ENCODE measurements around the gene MFN2. TPM values are rescaled to one million over a fixed set of nuclear protein-coding genes. Genes with fewer than 3 reads are reported as not detected.

Gene MFN2
- total RNA-seq, 3 donors from 2014 or later, result 103 to 131 (median 110) TPM

DNA sequence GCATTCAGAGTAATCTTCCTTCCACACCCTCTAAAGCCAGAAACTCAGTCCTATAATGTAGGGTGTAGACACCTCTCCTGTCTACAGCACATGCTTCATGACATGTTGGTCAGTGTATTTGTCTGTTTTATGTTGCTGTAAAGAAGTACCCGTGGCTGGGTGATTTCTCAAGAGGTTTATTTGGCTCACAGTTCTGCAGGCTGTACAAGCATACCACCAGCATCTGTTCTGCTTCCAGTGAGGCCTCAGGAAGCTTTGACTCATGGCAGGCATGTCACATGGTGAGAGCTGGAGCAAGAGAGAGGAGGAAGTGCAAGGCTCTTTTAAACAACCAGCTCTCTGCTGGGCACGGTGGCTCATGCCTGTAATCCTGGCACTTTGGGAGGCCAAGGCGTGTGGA lies 33.6 kb upstream of the MFN2 start:
- Histone ChIP-seq H3K4me1 (ENCODE audit: low read depth) (no peaks in the 10 kb centered on the region), H3K36me3 (ENCODE audit: low read depth) (no peaks in the 10 kb centered on the region)
- intact Hi-C loops (cut with DNase I, micrococcal nuclease), result no loop called here

DNA sequence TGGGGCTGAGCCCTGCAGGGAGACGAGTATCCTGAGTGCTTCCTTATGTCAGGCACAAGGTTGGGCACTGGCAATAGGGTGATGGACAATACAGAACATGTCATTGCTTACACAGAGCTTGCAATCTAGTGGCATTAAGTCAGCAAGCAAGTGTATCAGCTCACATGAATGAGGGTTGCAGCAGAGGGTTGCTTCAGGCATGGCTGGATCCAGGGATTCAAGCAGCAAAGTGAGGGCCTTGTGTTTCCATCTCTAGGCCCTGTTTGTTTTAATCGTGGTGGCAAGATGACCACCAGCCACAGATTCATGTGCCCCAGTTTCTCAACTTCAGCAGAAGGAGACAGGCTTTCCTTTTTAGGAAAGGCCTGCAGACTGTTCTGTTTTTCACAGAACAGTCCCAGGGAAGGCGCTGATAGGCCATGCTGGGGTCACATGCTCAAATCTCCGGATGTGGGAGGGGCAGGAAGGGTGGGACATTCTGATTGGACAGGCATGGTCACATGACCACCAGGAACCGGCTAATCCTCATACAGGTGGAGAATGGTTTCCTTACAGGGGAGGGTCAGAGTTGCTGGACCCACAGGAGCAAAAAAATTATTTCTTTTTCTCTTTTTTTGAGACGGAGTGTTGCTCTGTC lies 31.3 kb upstream of the MFN2 start:
- DNase-seq (no peak), ATAC-seq (no peak)
- TF ChIP-seq, protein P1, sequence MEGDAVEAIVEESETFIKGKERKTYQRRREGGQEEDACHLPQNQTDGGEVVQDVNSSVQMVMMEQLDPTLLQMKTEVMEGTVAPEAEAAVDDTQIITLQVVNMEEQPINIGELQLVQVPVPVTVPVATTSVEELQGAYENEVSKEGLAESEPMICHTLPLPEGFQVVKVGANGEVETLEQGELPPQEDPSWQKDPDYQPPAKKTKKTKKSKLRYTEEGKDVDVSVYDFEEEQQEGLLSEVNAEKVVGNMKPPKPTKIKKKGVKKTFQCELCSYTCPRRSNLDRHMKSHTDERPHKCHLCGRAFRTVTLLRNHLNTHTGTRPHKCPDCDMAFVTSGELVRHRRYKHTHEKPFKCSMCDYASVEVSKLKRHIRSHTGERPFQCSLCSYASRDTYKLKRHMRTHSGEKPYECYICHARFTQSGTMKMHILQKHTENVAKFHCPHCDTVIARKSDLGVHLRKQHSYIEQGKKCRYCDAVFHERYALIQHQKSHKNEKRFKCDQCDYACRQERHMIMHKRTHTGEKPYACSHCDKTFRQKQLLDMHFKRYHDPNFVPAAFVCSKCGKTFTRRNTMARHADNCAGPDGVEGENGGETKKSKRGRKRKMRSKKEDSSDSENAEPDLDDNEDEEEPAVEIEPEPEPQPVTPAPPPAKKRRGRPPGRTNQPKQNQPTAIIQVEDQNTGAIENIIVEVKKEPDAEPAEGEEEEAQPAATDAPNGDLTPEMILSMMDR (IDR thresholded peaks at IDR 0.05), result no peak
- H3K4me1 ChIP-seq (ENCODE audit: low read depth), result no peaks in the 10 kb centered on the region
- H3K4me3 ChIP-seq, result no peak overlapping the region
- no peaks in the 10 kb centered on the region for H3K9me3 ChIP-seq
- intact Hi-C loops (cut with DNase I, micrococcal nuclease), result no loop called here
- H3K36me3 ChIP-seq (ENCODE audit: low read depth), result no peaks in the 10 kb centered on the region

More for the DNA sequence above, 33.6 kb upstream of the MFN2 start:
- Histone ChIP-seq H3K9me3 (no peaks in the 10 kb centered on the region), H3K4me3 (no peak overlapping the region)
- DNase-seq, result no peak
- no peak for ATAC-seq
- TF ChIP-seq, protein P1 (IDR thresholded peaks at IDR 0.05), result no peak

DNA sequence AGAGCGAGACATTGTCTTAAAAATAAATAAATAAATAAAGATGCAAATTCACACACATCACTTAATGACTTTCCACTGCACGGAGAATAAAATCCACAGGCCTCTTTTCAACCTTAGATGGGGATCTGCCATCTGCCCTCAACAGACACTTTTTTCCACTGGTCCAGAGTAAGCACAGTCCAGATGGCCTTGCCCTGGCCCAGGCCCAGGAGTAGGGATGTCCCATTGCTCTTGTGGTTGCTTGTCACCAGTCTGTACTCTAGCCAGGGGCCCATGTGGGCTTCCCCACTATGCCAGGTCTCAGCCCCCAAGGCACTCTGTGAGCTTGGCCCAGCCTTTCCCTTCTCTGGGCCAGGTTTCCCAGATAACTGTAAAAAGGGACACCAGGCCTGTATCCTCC lies 28.3 kb upstream of the MFN2 start:
- TF ChIP-seq, protein P1 (IDR thresholded peaks at IDR 0.05), result no peak
- Histone ChIP-seq H3K36me3 (ENCODE audit: low read depth) (no peaks in the 10 kb centered on the region), H3K4me3 (no peak overlapping the region), H3K4me1 (ENCODE audit: low read depth) (no peaks in the 10 kb centered on the region), H3K9me3 (no peaks in the 10 kb centered on the region)
- no peak for ATAC-seq
- no peak for DNase-seq
- intact Hi-C loops (cut with DNase I, micrococcal nuclease), result no loop called here

DNA sequence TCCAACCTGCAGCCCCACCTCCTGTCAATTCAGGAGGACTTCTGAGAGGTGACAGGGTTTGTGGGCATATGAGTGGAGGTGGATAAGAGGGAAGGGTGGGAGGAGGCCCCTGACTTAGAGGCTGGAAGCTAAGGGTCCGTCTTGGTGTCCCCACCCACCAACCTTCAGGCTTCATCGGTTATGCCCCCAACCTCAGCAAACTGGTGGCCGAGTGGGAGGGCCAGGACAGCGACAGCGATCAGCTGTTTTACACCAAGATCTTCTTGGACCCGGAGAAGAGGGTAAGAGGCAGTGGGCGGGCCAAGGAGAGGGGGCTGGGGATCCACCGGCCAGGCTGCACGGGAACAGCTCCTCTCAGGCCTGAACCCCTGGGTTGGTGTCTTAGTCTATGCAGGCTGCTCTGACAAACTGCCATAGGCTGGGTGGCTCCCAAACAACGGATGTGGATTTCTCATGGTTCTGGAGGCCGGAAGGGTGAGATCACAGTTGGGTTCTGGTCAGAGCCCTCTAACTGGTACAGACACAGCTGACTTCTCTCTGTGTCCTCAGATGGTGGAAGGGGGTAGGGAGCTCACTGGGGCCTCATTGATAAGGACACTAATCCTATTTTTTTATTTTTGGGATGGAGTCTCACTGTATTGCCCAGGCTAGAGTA lies 27.7 kb upstream of the MFN2 start:
- Histone ChIP-seq H3K4me3 (no peak overlapping the region), H3K36me3 (ENCODE audit: low read depth) (no peaks in the 10 kb centered on the region), H3K4me1 (ENCODE audit: low read depth) (no peaks in the 10 kb centered on the region), H3K9me3 (no peaks in the 10 kb centered on the region)
- ATAC-seq (no peak), DNase-seq (no peak)
- intact Hi-C loops (cut with DNase I, micrococcal nuclease), result no loop called here
- TF ChIP-seq, protein P1 (IDR thresholded peaks at IDR 0.05), result no peak

DNA sequence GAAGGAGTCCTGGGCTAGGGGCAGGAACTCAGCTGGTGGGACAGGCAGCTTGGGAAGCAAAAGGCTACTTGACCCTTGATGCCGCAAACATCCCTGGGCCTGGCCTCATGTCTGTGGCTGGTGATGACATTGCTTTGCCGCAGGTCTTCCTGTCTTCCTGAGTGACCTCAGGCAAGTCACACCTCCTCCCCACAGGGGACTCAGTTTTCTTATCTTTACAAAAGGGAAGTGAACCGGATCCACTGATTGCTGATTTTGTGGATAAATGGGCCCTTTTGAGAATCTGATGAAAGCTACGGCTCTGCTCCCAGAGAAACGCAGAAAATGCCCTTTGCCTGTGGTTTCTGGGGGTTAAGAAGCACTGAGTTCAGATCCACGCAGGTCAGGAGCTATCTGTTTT lies 25.0 kb upstream of the MFN2 start:
- Histone ChIP-seq H3K9me3 (no peaks in the 10 kb centered on the region), H3K4me1 (ENCODE audit: low read depth) (peaks cover 2% of the 10 kb centered on the region), H3K36me3 (ENCODE audit: low read depth) (no peaks in the 10 kb centered on the region), H3K4me3 (no peak overlapping the region)
- TF ChIP-seq, protein P1 (IDR thresholded peaks at IDR 0.05), result no peak
- ATAC-seq, result no peak
- intact Hi-C loops (cut with DNase I, micrococcal nuclease), result no loop called here
- no peak for DNase-seq
